B cell (primary cell): ENCODE data around the gene MORF4L1.

Experiments
- EZH2 ChIP-seq: IDR thresholded peaks from 2 replicates; pipeline ENCODE4 v1.6.1; 2012; ENCODE audit warnings: borderline replicate concordance, low read depth, mild to moderate bottlenecking, moderate library complexity, low read length; ENCODE audit not compliant: insufficient read depth, poor library complexity, severe bottlenecking
- TF ChIP-seq, protein P1 (sequence below): fragments of 200-600 bp; IDR thresholded peaks from one replicate; pipeline ENCODE4 v1.8.0; 2022; ENCODE audit warnings: antibody characterized with exemption, mild to moderate bottlenecking

DNA sequence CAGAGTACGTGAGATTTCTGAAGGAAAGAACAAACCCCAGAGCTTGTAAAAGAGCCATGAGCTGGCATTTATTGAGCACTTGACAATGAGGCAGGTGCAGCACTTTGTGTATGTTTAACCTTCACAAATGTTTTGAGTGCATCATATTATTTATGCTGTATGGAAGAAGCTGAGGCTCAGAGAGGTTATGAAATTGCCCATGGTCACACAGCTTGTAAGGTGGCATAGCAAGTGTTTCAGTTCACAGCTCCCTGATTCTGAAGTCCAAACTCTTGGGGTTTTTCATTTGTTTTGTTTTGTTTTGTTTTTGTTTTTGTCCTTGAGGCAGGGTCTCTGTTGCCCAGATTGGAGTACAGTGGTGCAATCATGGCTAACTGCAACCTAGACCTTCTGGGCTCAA, 36.4 kb upstream of the MORF4L1 start:
- TF ChIP-seq, protein P1, sequence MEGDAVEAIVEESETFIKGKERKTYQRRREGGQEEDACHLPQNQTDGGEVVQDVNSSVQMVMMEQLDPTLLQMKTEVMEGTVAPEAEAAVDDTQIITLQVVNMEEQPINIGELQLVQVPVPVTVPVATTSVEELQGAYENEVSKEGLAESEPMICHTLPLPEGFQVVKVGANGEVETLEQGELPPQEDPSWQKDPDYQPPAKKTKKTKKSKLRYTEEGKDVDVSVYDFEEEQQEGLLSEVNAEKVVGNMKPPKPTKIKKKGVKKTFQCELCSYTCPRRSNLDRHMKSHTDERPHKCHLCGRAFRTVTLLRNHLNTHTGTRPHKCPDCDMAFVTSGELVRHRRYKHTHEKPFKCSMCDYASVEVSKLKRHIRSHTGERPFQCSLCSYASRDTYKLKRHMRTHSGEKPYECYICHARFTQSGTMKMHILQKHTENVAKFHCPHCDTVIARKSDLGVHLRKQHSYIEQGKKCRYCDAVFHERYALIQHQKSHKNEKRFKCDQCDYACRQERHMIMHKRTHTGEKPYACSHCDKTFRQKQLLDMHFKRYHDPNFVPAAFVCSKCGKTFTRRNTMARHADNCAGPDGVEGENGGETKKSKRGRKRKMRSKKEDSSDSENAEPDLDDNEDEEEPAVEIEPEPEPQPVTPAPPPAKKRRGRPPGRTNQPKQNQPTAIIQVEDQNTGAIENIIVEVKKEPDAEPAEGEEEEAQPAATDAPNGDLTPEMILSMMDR: no peak
- no peak for TF ChIP-seq EZH2
